H1 (cell line): ENCODE data around the gene SELENOO. TPM values are rescaled to one million over a fixed set of nuclear protein-coding genes. Genes with fewer than 3 reads are reported as not detected.

Experiments
- CTCF ChIA-PET: fragments of 300-600 bp; sonication (Branson Sonifier 250); formaldehyde crosslinking; loops from one replicate; lab custom pipeline; 2021; ENCODE audit not compliant: partially characterized antibody; lab: Charles Lee
- POLR2A ChIA-PET: fragments of 300-600 bp; sonication (Branson Sonifier 250); formaldehyde crosslinking; loops from one replicate; lab custom pipeline; 2021; ENCODE audit warnings: inconsistent platforms; ENCODE audit not compliant: partially characterized antibody; lab: Charles Lee
- DNase-seq, 2 experiments: peaks; one replicate each; pipeline versions ENCODE4 v3.0.0 to v3.0.0-alpha.2; 2010 to 2022; ENCODE audit warnings: low spot score in 2 of 2, low read depth in 1 of 2, mixed read lengths in 1 of 2
- FAIRE-seq: peaks from 2 replicates; lab custom pipeline; 2011; peaks lifted over from hg19 to GRCh38; lab: Jason Lieb, UNC
- H2AFZ ChIP-seq: 2 replicates; pipeline ENCODE4 v1.8.1; 2012; ENCODE audit warnings: low read length, inconsistent platforms
- H2AK5ac ChIP-seq: 2 replicates; pipeline ENCODE4 v1.6.1; 2013; ENCODE audit warnings: low read depth, low read length
- H2BK120ac ChIP-seq: replicated peaks from 2 replicates; pipeline ENCODE3; 2013; ENCODE audit warnings: low read depth, low read length, inconsistent platforms
- H2BK12ac ChIP-seq: 2 replicates; pipeline ENCODE4 v1.6.1; 2013; ENCODE audit warnings: low read depth, low read length
- H2BK15ac ChIP-seq: 2 replicates; pipeline ENCODE4 v1.6.1; 2013; ENCODE audit warnings: low read length
- H2BK20ac ChIP-seq: 2 replicates; pipeline ENCODE4 v1.6.1; 2013; ENCODE audit warnings: low read length
- H2BK5ac ChIP-seq: 2 replicates; pipeline ENCODE4 v1.6.1; 2013; ENCODE audit warnings: low read depth, low read length
- H3K14ac ChIP-seq: 2 replicates; pipeline ENCODE4 v1.6.1; 2013; ENCODE audit warnings: inconsistent platforms; ENCODE audit not compliant: insufficient read length
- H3K18ac ChIP-seq: 2 replicates; pipeline ENCODE4 v1.6.1; 2013; ENCODE audit warnings: low read length; ENCODE audit errors: extremely low read depth
- H3K23ac ChIP-seq: 2 replicates; pipeline ENCODE4 v1.6.1; 2013; ENCODE audit warnings: inconsistent platforms; ENCODE audit not compliant: insufficient read length
- H3K23me2 ChIP-seq: 2 replicates; pipeline ENCODE4 v1.6.1; 2013; ENCODE audit warnings: low read depth, low read length
- H3K27ac ChIP-seq: 2 replicates; pipeline ENCODE4 v1.6.1; 2011; ENCODE audit warnings: low read depth, low read length, inconsistent platforms
- H3K27me3 ChIP-seq, 4 experiments: replicated peaks in 1 of 4; 1 replicate in 1 of 4; 2 replicates in 3 of 4; pipeline versions ENCODE4 v1.6.1 to v1.8.1; 2011 to 2013; ENCODE audit warnings: low read length in 3 of 4, mild to moderate bottlenecking in 3 of 4, inconsistent platforms in 2 of 4, mixed read lengths in 2 of 4, moderate library complexity in 1 of 4; ENCODE audit not compliant: control insufficient read depth in 3 of 4, insufficient read depth in 3 of 4; ENCODE audit errors: extremely low read depth in 1 of 4
- H3K36me3 ChIP-seq, 4 experiments: 2 replicates each; pipeline versions ENCODE4 v1.6.1 to v1.8.1; 2011 to 2013; ENCODE audit warnings: mild to moderate bottlenecking in 4 of 4, low read length in 3 of 4, moderate library complexity in 2 of 4, control low read depth in 1 of 4, inconsistent platforms in 1 of 4; ENCODE audit not compliant: insufficient read depth in 4 of 4, control insufficient read depth in 2 of 4
- H3K4ac ChIP-seq: replicated peaks from 2 replicates; pipeline ENCODE3; 2013; ENCODE audit warnings: low read length, low read depth, mixed read lengths, inconsistent platforms; ENCODE audit not compliant: insufficient read length
- H3K4me1 ChIP-seq, 4 experiments: replicated peaks in 1 of 4; 1 replicate in 1 of 4; 2 replicates in 3 of 4; pipeline versions ENCODE4 v1.6.1 to v1.8.1; 2011 to 2013; ENCODE audit warnings: low read length in 3 of 4, inconsistent platforms in 2 of 4, mixed read lengths in 1 of 4; ENCODE audit not compliant: insufficient read depth in 4 of 4, control insufficient read depth in 3 of 4
- H3K4me2 ChIP-seq, 2 experiments: 2 replicates each; pipeline versions ENCODE4 v1.6.1 to v1.8.1; 2011 to 2013; ENCODE audit warnings: low read depth in 2 of 2, low read length in 2 of 2, control low read depth in 1 of 2, inconsistent platforms in 1 of 2, mild to moderate bottlenecking in 1 of 2; ENCODE audit not compliant: insufficient read depth in 1 of 2
- H3K4me3 ChIP-seq, 4 experiments: fragments of 200-600, 300-600 bp in 1 of 4; sonication (generic), shearing (Covaris generic), sonication (Bioruptor Twin) in 1 of 4; 2 replicates each; pipeline versions ENCODE4 v1.5.1 to v1.8.1; 2011 to 2016; ENCODE audit warnings: low read length in 4 of 4, low read depth in 3 of 4, control low read depth in 2 of 4, inconsistent platforms in 2 of 4, mild to moderate bottlenecking in 2 of 4, mixed read lengths in 1 of 4, moderate library complexity in 1 of 4; ENCODE audit not compliant: insufficient read depth in 2 of 4; ENCODE audit errors: extremely low read depth in 1 of 4
- H3K56ac ChIP-seq: replicated peaks from 2 replicates; pipeline ENCODE3; 2013; ENCODE audit warnings: low read depth, mild to moderate bottlenecking, mixed read lengths, low read length, inconsistent platforms; ENCODE audit not compliant: insufficient read length
- H3K79me1 ChIP-seq: 2 replicates; pipeline ENCODE4 v1.6.1; 2013; ENCODE audit warnings: low read depth, low read length, control low read depth
- H3K79me2 ChIP-seq, 2 experiments: 2 replicates each; pipeline versions ENCODE4 v1.6.1 to v1.8.1; 2012 to 2013; ENCODE audit warnings: low read length in 2 of 2, mild to moderate bottlenecking in 2 of 2, inconsistent platforms in 1 of 2; ENCODE audit not compliant: insufficient read depth in 2 of 2, control insufficient read depth in 1 of 2
- H3K9ac ChIP-seq, 4 experiments: replicated peaks in 1 of 4; 1 replicate in 1 of 4; 2 replicates in 3 of 4; pipeline versions ENCODE4 v1.6.1 to v1.8.1; 2011 to 2013; ENCODE audit warnings: low read depth in 3 of 4, low read length in 3 of 4, control low read depth in 2 of 4, mild to moderate bottlenecking in 2 of 4, moderate library complexity in 2 of 4, inconsistent platforms in 1 of 4; ENCODE audit errors: extremely low read depth in 1 of 4
- H3K9me3 ChIP-seq, 2 experiments: 2 replicates each; pipeline versions ENCODE4 v1.6.1 to v1.8.1; 2012 to 2013; ENCODE audit warnings: mild to moderate bottlenecking in 2 of 2, moderate library complexity in 2 of 2, control low read depth in 1 of 2, inconsistent platforms in 1 of 2, low read depth in 1 of 2, low read length in 1 of 2, mixed read lengths in 1 of 2; ENCODE audit not compliant: insufficient read depth in 2 of 2
- H4K20me1 ChIP-seq, 2 experiments: replicated peaks in 1 of 2; 2 replicates each; pipeline versions ENCODE3 to v1.8.1; 2011 to 2013; ENCODE audit warnings: inconsistent platforms in 2 of 2, low read length in 2 of 2, mild to moderate bottlenecking in 1 of 2; ENCODE audit not compliant: insufficient read depth in 2 of 2, control insufficient read depth in 1 of 2
- H4K5ac ChIP-seq: 2 replicates; pipeline ENCODE4 v1.6.1; 2013; ENCODE audit warnings: low read length, low read depth, mixed read lengths, inconsistent platforms; ENCODE audit not compliant: insufficient read length
- H4K8ac ChIP-seq: 2 replicates; pipeline ENCODE4 v1.8.0; 2013; ENCODE audit warnings: mild to moderate bottlenecking, moderate library complexity, low read length, inconsistent platforms; ENCODE audit not compliant: insufficient read depth; ENCODE audit errors: extremely low read depth
- H4K91ac ChIP-seq: replicated peaks from 2 replicates; pipeline ENCODE3; 2013; ENCODE audit warnings: low read length, mixed read lengths, inconsistent platforms; ENCODE audit not compliant: insufficient read length
- ATF2 ChIP-seq: IDR thresholded peaks from 2 replicates; pipeline ENCODE4 v1.6.1; 2012; ENCODE audit warnings: low read length, inconsistent platforms
- BRCA1 ChIP-seq: IDR thresholded peaks from 2 replicates; pipeline ENCODE4 v1.6.1; 2012; ENCODE audit warnings: low read depth, low read length, improper control_type of control experiment
- CBX8 ChIP-seq: fragments of 300-800, 300-1000 bp; sonication (generic); IDR thresholded peaks from 2 replicates; pipeline ENCODE4 v1.7.1; 2016; ENCODE audit warnings: low read depth, low read length, borderline replicate concordance
- CREB1 ChIP-seq: IDR thresholded peaks from 2 replicates; pipeline ENCODE4 v1.6.1; 2012; ENCODE audit warnings: inconsistent platforms
- E2F6 ChIP-seq: IDR thresholded peaks from 2 replicates; pipeline ENCODE4 v1.6.1; 2012; ENCODE audit warnings: inconsistent platforms
- EGR1 ChIP-seq: IDR thresholded peaks from 2 replicates; pipeline ENCODE4 v1.6.1; 2011; ENCODE audit warnings: low read depth, low read length, borderline replicate concordance
- EP300 ChIP-seq, 2 experiments: IDR thresholded peaks; 1 replicate in 1 of 2; 2 replicates in 1 of 2; pipeline ENCODE4 v1.6.1; 2011 to 2012; ENCODE audit warnings: low read depth in 2 of 2, low read length in 2 of 2, mild to moderate bottlenecking in 2 of 2, borderline replicate concordance in 1 of 2, inconsistent platforms in 1 of 2, moderate library complexity in 1 of 2
- KDM4A ChIP-seq: IDR thresholded peaks from one replicate; pipeline ENCODE4 v1.7.1; 2012; ENCODE audit warnings: low read depth, mild to moderate bottlenecking, moderate library complexity, low read length, inconsistent platforms; ENCODE audit not compliant: severe bottlenecking
- POLR2A ChIP-seq, 2 experiments: IDR thresholded peaks; 1 replicate in 1 of 2; 2 replicates in 1 of 2; pipeline ENCODE4 v1.6.1; 2011; ENCODE audit warnings: low read depth in 2 of 2, low read length in 2 of 2, mild to moderate bottlenecking in 2 of 2; ENCODE audit errors: control extremely low read depth in 1 of 2
- POLR2AphosphoS5 ChIP-seq: IDR thresholded peaks from 2 replicates; pipeline ENCODE4 v1.6.1; 2011; ENCODE audit warnings: low read depth, low read length
- SIRT6 ChIP-seq: IDR thresholded peaks from one replicate; pipeline ENCODE4 v1.7.1; 2012; ENCODE audit warnings: low read length, inconsistent platforms
- TBP ChIP-seq: IDR thresholded peaks from 2 replicates; pipeline ENCODE4 v1.6.1; 2011; ENCODE audit warnings: low read depth, low read length, improper control_type of control experiment
- TCF12 ChIP-seq: IDR thresholded peaks from 2 replicates; pipeline ENCODE4 v1.6.1; 2011; ENCODE audit warnings: low read depth, mild to moderate bottlenecking, low read length
- WGBS, 2 experiments: shearing (Covaris generic) in 1 of 2; methylation state at CpG; one replicate each; pipeline versions ENCODE4 v1.1.6 to v1.1.7; 2013 to 2015; ENCODE audit warnings: low lambda C conversion rate in 2 of 2, mixed read lengths in 2 of 2, inconsistent platforms in 1 of 2, low coverage in 1 of 2, missing lambda C conversion rate in 1 of 2; ENCODE audit not compliant: insufficient replicate concordance in 2 of 2, insufficient coverage in 1 of 2, insufficient read length in 1 of 2; ENCODE audit errors: extremely low coverage in 1 of 2, missing lambda C conversion rate in 1 of 2; 5-methylcytosine and 5-hydroxymethylcytosine counted together
- polyA plus RNA-seq, 7 experiments: library from polyadenylated mRNA; depleted of rRNA in 3 of 7; stranded (reverse) in 5 of 7; unstranded in 2 of 7; fragments of >200 nt in 5 of 7; fragments of 200-250 nt in 2 of 7; gene quantifications; 1 replicate in 5 of 7; 2 replicates in 1 of 7; 4 replicates in 1 of 7; pipeline versions ENCODE4 v1.2.1 to v1.2.3, GENCODE V29; 2011 to 2013; ENCODE audit warnings: missing spikeins in 2 of 7, mixed read lengths in 2 of 7
- total RNA-seq: library from RNA; stranded (reverse); fragmentation: NEBNext Ultra II Directional; extraction: Animal tissue kit (Norgen Biotek cat#: 25700); gene quantifications from 2 replicates; pipeline ENCODE4 v1.2.1, GENCODE V29; 2021

SELENOO gene
- total and polyA plus RNA-seq, 2 of the 8 experiments (the other 6 are each of a cell fraction or from before 2014, with no cell fraction given), result 18.6 to 25.1 TPM

GRCh38 chr22:50173983-50174355 is 26.8 kb upstream of the SELENOO start:
- 93% methylated on average over 4 of the region's 6 CpGs; no CpG with 5 or more reads in 1 of the 2 experiments for WGBS, 2 experiments
- Histone ChIP-seq H3K23ac (no peak overlapping the region), H2AFZ (no peak overlapping the region)

More at GRCh38 chr22:50173983-50174355, 26.8 kb upstream of the SELENOO start:
- Histone ChIP-seq H2BK20ac (no peak overlapping the region), H4K8ac (no peak overlapping the region), H2BK12ac (no peak overlapping the region), H3K4me3 (no peak overlapping the region), H3K56ac (no peak overlapping the region), H3K79me1 (no peaks in the 10 kb centered on the region; the same call in 1 of the 2 replicates), H2BK5ac (no peak overlapping the region), H2BK15ac (no peak overlapping the region), H2AK5ac (no peak overlapping the region), H3K18ac (no peak overlapping the region), H3K36me3 (no peaks in the 10 kb centered on the region), H4K20me1 (peaks cover 0 to 3% of the 10 kb centered on the region in 2 experiments), H3K23me2 (peaks cover 5% of the 10 kb centered on the region; the same call in 1 of the 2 replicates), H3K79me2 (no peaks in the 10 kb centered on the region), H4K91ac (no peak overlapping the region), H2BK120ac (no peak overlapping the region), H3K4me2 (no peak overlapping the region), H4K5ac (no peak overlapping the region), H3K4ac (no peak overlapping the region), H3K27ac (no peak overlapping the region), H3K27me3 (peaks cover 2 to 22% (median 12%) of the 10 kb centered on the region in 4 experiments; a peak in 6 of 7 replicates), H3K14ac (no peak overlapping the region), H3K9me3 (no peaks in the 10 kb centered on the region), H3K9ac (no peak overlapping the region), H3K4me1 (peaks cover 0 to 13% (median 2%) of the 10 kb centered on the region in 4 experiments; a peak in 4 of 7 replicates)
- FAIRE-seq (no peak), DNase-seq (no peak)
- CTCF ChIA-PET, result no interaction called here
- TF ChIP-seq BRCA1 (no peak), POLR2A (IDR thresholded peaks at IDR 0.05; ENCODE audit: control extremely low read depth in 1 of 2, low read depth in 2 of 2, low read length in 2 of 2) (no peak), CBX8 (no peak), SIRT6 (no peak), CREB1 (no peak), EGR1 (no peak), ATF2 (no peak), TCF12 (no peak), E2F6 (no peak), EP300 (IDR thresholded peaks at IDR 0.05; ENCODE audit: borderline replicate concordance in 1 of 2, low read depth in 2 of 2, low read length in 2 of 2) (no peak), POLR2AphosphoS5 (no peak), KDM4A (no peak), TBP (no peak)
- POLR2A ChIA-PET, result no interaction called here
